Fibroblast of villous mesenchyme (primary cell): ENCODE measurements around the gene ADAT2. TPM values are rescaled to one million over a fixed set of nuclear protein-coding genes. Genes with fewer than 3 reads are reported as not detected.

Experiments used
- DNase-seq: peaks from one replicate; pipeline ENCODE4 v3.0.0-alpha.2; 2010; ENCODE audit warnings: low read depth
- H3K4me3 ChIP-seq: 2 replicates; pipeline ENCODE4 v1.5.1; 2011; ENCODE audit warnings: low read depth, mild to moderate bottlenecking, low read length
- CTCF ChIP-seq: IDR thresholded peaks from 2 replicates; pipeline ENCODE4 v1.5.1; 2012; ENCODE audit warnings: low read depth, mild to moderate bottlenecking, low read length; ENCODE audit not compliant: insufficient read depth
- small RNA-seq: library from RNA; depleted of rRNA; stranded (forward); fragments of <200 nt; gene quantifications from one replicate; pipeline ENCODE3, GENCODE V24; 2012
- total RNA-seq: library from RNA; depleted of rRNA; stranded (reverse); fragments of >200 nt; gene quantifications from 2 replicates; pipeline ENCODE4 v1.2.3, GENCODE V29; 2012

ADAT2 gene
- total RNA-seq, 1 donor, result 3.0 TPM

DNA sequence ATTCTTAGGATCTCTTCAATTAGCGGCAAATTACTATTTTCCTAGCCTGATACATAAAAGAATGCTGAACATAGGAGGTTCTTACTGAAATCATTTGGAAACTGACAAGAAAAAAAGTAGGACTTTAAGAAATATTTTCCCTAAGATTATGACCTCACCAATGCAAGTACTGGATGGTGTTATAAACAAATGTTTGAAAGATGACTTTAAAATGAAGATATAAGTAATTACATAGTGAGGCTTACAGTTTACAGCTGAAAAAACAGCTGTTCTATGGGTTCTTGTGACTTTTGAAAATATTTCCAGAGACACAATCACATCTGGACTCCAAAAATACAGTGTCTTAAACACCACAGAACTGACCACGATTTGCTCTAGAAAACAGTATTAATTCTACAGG, 64.9 kb downstream of the ADAT2 start:
- no peak overlapping the region for H3K4me3 ChIP-seq
- TF ChIP-seq CTCF, result no peak
- DNase-seq, result no peak

- no peak for DNase-seq
- no peak for TF ChIP-seq CTCF
- no peak overlapping the region for H3K4me3 ChIP-seq
These were observed 73.6 kb downstream of the ADAT2 start for GRCh38 chr6:143376861-143377260.

- DNase-seq, result no peak
- no peak overlapping the region for H3K4me3 ChIP-seq
- TF ChIP-seq CTCF, result no peak
These were observed 74.1 kb downstream of the ADAT2 start for GRCh38 chr6:143376375-143376774.

- DNase-seq, result no peak
- no peak for TF ChIP-seq CTCF
- H3K4me3 ChIP-seq, result no peak overlapping the region
These were observed 75.4 kb downstream of the ADAT2 start for GRCh38 chr6:143375022-143375585.

- TF ChIP-seq CTCF, result no peak
- no peak overlapping the region for H3K4me3 ChIP-seq
- DNase-seq, result no peak
These were observed 76.5 kb downstream of the ADAT2 start for GRCh38 chr6:143374014-143374413.

Small RNA genes within 50 kb of the gene (small RNA-seq; reads per million reads assigned to genes)
- 1.2 reads per million, percentile 24 among the genes with 10 or more reads in this experiment for gene RNA5SP221

Other genes starting within 250 kb of the ADAT2 start
- gene PEX3, start 110 bp upstream of the ADAT2 start, total RNA-seq, result 22.5 and 24.6 TPM in 2 replicates
- gene FUCA2, start 61.0 kb upstream of the ADAT2 start, total RNA-seq, result 54.1 and 58.7 TPM in 2 replicates
- 51.4 and 62.5 TPM in 2 replicates for gene PHACTR2, start 227.3 kb upstream of the ADAT2 start, total RNA-seq